GM21786 (cell line): Measurements from ENCODE around the gene NHLH1.

Experiments
- ATAC-seq: cut with Tn5 transposase; IDR thresholded peaks from one replicate; pipeline ENCODE4 v1.9.1; 2021; ENCODE audit not compliant: unreplicated experiment

The NHLH1 gene

DNA sequence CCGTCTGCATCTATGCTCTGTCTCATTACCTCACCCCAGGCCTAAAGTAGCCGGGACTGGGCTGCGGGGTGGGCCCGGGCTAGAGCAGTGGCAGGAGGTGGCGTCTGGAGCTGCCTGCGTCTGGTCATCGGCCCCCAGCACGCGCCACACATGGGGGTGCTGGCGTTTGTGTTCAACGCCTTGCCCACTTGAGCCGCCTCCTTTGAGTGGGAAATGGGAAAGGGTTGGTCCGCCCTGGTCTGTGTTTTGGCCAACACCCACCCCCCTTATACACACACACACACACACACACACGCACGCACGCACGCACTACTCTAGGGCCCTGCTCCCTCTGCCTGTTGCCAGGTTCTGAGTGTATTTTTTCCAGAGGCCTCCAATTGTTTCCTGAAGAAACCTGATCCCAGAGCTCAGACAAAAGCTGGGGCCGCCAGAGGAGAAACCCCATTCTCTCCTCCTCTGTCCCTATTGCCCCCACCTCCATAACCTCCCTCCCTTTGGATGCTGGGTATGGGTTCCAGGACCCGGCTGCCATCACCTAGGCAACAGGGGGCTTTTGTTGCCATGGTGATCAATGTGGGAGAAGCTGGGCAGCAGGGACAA lies 43.6 kb downstream of the NHLH1 start:
- no peak for ATAC-seq

DNA sequence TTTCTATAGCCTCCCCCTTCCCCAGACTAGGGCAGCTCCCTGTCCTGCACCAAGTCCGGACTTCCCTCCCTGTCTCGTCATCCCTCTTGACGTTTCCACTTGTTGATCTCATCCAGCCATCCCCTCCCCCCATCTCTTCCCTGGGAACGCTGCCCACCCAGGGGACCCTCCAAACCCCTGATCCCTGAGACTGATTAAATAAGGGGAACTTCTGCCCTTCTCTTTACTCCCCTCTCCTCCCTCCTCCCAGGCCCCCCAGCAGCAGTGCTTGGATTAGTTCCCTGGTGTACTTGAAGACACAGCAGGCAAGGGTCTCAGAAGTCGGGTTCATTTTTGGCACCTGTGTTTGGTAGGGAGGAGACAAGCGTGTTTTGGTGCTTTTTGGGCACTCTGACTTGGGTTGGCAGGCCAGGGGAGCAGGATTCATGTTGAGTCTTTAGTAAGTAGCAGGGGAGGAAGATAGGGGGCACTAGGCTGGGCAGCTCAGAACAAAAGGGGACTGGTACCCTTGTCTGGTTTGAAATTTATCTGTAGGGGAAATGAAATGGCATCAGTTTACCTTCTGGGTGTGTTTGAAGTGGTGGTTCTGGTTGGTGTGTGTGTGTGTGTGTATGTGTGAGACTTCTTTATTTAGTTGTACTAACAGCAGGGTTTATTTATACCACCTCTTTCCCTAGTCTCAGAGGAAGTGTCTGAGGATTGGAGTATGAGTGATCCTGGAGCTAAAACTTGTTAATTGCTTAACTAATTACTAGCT lies 44.6 kb downstream of the NHLH1 start:
- no peak for ATAC-seq

DNA sequence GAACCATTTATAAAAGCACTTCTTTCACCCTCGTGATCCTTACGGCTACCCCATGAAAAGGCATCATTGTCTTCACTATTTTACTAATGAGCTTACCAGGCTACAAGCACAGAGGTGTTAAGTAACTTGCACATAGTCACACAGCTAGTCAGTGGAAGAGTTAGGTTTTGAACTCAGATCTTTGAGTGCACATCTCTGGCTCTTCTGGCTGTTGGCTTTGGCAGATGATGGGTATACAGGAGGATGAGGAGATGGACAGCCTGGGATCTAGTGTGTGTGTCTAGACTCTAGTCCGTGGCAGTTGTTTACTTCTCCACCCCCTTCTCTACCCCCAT lies 45.1 kb downstream of the NHLH1 start:
- no peak for ATAC-seq

- ATAC-seq = no peak
These were observed 46.8 kb downstream of the NHLH1 start for GRCh38 chr1:160413716-160414115.

DNA sequence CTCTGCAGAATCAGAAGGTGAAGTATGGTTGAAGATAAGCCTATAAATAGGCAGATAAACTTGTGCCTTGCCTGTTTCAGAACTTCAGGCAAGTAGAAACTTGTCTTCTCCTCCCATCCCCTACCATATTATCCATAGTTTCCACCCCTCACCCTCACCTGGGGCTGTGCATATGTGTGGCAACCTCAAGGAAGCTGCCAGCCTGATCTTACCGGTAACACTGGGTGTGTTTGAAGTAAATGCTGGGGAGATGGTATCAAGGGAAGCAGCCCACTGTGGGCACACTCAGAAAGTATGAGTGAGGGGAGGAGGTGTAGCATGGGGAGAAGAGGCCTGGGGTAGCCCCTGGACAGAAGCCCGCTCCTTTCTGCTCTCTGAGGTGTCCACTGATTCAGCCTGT lies 48.0 kb downstream of the NHLH1 start:
- no peak for ATAC-seq

DNA sequence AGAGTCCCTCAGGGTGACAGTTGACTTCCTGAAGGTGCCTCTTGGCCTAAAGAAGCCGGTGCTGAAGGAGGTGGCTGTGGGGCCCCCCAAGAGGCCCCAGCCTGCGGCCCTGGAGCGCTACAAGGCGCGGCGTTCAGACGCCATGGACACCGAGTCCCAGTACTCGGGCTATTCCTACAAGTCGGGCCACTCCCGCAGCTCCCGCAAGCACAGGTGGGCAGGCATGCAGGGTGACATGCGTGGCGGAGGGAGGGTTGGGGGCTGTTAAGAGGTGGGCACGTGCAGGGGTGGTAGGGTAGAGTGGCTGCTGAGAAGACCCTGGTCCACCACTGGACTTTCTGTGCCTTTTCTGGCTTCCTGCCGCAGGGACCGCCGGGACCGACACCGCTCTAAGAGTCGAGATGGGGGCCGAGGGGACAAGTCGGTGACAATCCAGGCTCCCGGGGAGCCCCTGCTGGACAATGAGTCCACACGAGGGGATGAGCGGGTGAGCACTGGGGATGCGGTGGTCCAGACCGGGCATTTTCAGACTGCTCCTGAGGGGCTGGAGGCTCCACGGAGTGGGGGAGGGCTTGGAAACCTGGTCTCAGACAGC lies 48.9 kb downstream of the NHLH1 start:
- ATAC-seq = no peak

- ATAC-seq = no peak
These were observed 49.5 kb downstream of the NHLH1 start for GRCh38 chr1:160416369-160416768.

- ATAC-seq = no peak
These were observed 51.6 kb downstream of the NHLH1 start for GRCh38 chr1:160418483-160418882.

DNA sequence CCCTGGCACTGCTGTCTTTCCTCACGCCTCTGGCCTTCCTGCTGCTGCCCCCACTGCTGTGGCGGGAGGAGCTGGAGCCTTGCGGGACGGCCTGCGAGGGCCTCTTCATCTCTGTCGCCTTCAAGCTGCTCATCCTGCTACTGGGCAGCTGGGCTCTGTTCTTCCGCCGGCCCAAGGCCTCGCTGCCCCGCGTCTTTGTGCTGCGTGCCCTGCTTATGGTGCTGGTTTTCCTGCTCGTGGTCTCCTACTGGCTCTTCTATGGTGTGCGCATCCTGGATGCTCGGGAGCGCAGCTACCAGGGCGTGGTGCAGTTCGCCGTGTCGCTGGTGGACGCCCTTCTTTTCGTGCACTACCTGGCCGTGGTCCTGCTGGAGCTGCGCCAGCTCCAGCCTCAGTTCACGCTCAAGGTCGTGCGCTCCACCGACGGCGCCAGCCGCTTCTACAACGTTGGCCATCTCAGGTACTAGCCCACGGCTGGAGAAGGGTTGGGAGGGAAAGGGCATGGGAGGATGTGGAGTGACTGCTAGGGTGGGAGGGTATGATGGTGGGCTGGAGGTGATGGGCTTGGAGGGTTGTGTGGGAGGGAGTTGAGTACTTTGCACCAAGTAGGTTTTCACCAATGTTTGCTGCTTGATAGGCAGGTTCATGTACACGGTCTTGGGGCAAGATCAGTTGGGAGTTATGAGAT lies 52.4 kb downstream of the NHLH1 start:
- no peak for ATAC-seq

GRCh38 chr1:160419838-160420169 lies 52.9 kb downstream of the NHLH1 start:
- ATAC-seq = no peak

DNA sequence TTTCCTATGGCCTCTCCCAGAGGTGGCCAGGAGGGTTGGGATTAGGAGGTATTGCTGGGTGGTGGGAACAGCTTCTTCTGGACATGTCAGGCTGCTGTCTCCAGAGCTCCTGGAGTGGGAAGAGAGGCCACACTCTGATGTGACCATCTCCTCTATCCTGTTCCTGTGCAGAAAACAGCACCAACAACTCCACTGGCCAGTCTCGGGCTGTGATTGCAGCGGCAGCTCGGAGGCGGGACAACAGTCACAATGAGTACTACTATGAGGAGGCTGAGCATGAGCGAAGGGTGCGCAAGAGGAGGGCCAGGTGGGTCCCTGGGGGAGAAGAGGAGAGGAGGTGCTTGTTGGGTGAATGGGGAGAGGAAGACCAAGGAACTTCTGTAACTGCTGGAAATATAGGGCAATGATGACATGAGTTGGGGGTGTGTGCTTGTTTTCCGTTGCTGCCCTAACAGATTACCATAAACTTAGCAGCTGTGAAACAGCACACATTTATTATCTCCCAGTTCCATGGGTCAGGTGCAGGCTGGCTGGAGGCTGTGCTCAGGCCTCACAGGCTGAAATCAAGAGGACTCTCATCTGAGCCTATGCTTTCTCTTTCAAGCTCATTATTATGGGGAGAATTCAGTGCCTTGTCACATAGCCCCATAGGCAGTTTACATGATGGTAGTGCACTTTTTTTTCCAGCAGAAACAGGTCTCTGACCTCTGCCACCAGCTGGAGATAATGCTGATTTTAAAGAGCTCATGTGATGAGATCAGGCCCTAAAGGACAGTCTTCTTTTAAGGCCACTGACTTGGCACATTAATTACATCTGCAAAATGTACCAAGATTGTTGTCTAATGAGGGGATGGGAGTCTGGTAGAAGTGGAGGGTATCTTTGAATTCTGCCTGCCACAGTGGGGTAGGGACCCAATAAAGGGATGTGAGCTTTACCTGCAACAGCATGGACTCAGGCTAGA lies 54.3 kb downstream of the NHLH1 start:
- ATAC-seq = no peak

DNA sequence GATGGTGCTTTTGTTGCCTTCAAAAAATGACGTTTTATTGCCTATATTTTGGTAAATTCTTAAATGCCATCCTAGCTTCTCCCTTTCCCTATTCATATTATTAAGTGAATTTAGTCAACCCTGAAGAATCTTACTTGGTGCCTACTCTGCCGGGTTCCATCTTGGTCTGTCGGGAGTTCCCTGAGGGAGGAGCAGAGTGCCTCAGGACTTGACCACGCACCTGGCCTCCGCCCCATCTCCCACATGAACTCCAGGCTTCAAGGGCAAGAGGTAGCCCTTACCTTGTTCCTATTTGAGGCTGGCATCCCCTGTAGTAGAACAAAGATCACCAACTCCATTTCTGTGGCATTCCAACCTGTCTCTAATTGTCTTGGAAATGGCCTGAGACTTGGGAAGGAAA lies 55.0 kb downstream of the NHLH1 start:
- ATAC-seq = no peak
